Glutamatergic neuron (in vitro differentiated cells): ENCODE results near the gene CELF2. TPM values are rescaled to one million over a fixed set of nuclear protein-coding genes. Genes with fewer than 3 reads are reported as not detected.

Experiments
- DNase-seq: peaks from one replicate; pipeline ENCODE4 v3.0.0; 2022
- H3K27ac Mint-ChIP-seq: one replicate; pipeline ENCODE4 v1.8.0; 2020; ENCODE audit warnings: mild to moderate bottlenecking, mixed read lengths, inconsistent platforms; ENCODE audit not compliant: unreplicated experiment
- H3K27me3 Mint-ChIP-seq: one replicate; pipeline ENCODE4 v1.8.0; 2020; ENCODE audit warnings: mild to moderate bottlenecking, moderate library complexity, mixed read lengths, inconsistent platforms; ENCODE audit not compliant: unreplicated experiment
- H3K36me3 Mint-ChIP-seq: one replicate; pipeline ENCODE4 v1.8.0; 2020; ENCODE audit warnings: mild to moderate bottlenecking, mixed read lengths, inconsistent platforms; ENCODE audit not compliant: unreplicated experiment
- H3K4me1 Mint-ChIP-seq: one replicate; pipeline ENCODE4 v1.8.0; 2020; ENCODE audit warnings: mild to moderate bottlenecking, low read depth, mixed read lengths, inconsistent platforms; ENCODE audit not compliant: unreplicated experiment
- H3K4me3 Mint-ChIP-seq: one replicate; pipeline ENCODE4 v1.8.0; 2020; ENCODE audit warnings: mild to moderate bottlenecking, mixed read lengths, inconsistent platforms; ENCODE audit not compliant: unreplicated experiment
- H3K9me3 Mint-ChIP-seq: one replicate; pipeline ENCODE4 v1.8.0; 2020; ENCODE audit warnings: mild to moderate bottlenecking, moderate library complexity, mixed read lengths, inconsistent platforms; ENCODE audit not compliant: unreplicated experiment
- CTCF ChIP-seq: fragments of 200-600 bp; sonication (generic); IDR thresholded peaks from one replicate; pipeline ENCODE4 v1.5.0; 2021; ENCODE audit not compliant: partially characterized antibody, unreplicated experiment
- total RNA-seq: library from RNA; stranded (reverse); fragmentation: NEBNext Ultra II Directional; extraction: Animal tissue kit (Norgen Biotek cat#: 25700); gene quantifications from one replicate; pipeline ENCODE4 v1.2.1, GENCODE V29; 2021; ENCODE audit not compliant: unreplicated experiment

The CELF2 gene
- total RNA-seq, 1 donor from 2014 or later, result 47.4 TPM

DNA sequence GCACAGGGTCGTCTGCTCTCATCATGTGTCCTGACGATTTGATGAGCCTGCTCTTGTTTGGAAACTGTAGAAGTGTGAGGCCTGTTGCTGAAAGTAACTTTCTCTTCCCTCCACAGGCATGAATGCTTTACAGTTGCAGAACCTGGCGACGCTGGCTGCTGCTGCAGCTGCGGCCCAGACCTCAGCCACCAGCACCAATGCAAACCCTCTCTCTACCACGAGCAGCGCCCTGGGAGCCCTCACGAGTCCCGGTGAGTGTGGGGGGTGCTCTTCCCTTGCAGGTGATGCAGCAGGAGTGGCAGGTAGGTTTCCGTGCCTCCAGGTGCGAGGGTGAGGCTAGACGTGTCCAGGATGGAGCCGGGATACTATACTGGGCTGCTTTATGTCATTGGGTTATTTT, 270.6 kb downstream of the CELF2 start:
- no peaks in the 10 kb centered on the region for H3K36me3 Mint-ChIP-seq
- DNase-seq, result no peak
- H3K9me3 Mint-ChIP-seq, result no peaks in the 10 kb centered on the region
- no peak overlapping the region for H3K4me3 Mint-ChIP-seq
- H3K4me1 Mint-ChIP-seq, result peaks cover 7% of the 10 kb centered on the region
- peaks cover 3% of the 10 kb centered on the region for H3K27me3 Mint-ChIP-seq
- H3K27ac Mint-ChIP-seq, result no peak overlapping the region
- no peak for TF ChIP-seq CTCF

DNA sequence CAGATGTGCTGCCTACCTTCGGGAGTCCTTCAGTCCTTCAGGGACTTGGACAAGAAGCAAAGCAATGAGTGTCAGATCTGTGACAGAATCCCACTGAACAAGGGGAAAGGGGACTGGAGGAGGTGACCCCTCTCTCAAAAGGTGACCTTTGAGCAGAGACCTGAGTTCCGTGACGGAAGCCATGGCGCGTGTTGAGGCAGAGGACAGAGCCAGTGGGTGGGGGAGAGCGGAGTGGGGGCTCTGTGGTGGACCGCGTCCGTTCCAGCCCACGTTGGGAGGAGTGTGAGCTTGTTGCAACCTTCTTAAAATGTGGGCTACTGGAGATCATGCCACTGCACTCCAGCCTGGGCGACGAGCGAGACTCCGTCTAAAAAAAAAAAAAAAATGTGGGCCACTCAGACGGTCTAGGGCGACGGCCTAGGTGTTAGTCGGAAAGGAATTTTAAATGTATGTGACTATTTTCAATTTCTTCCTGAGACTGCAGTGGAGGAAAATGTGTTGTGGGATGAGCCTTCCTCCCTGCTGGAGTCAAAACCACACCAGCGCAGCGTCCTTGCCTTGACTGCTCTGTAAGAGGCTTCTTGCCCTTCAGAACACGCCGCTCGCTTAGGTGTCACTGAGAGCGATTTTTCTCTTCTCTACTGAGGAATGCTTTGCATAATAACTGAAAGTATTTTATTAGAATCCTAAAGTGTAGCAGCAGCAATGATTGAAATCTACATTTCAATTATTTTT, 272.7 kb downstream of the CELF2 start:
- no peak for TF ChIP-seq CTCF
- peaks cover 3% of the 10 kb centered on the region for H3K27me3 Mint-ChIP-seq
- no peaks in the 10 kb centered on the region for H3K36me3 Mint-ChIP-seq
- H3K27ac Mint-ChIP-seq, result no peak overlapping the region
- H3K4me3 Mint-ChIP-seq, result no peak overlapping the region
- DNase-seq, result no peak
- H3K9me3 Mint-ChIP-seq, result no peaks in the 10 kb centered on the region
- peaks cover 7% of the 10 kb centered on the region for H3K4me1 Mint-ChIP-seq

DNA sequence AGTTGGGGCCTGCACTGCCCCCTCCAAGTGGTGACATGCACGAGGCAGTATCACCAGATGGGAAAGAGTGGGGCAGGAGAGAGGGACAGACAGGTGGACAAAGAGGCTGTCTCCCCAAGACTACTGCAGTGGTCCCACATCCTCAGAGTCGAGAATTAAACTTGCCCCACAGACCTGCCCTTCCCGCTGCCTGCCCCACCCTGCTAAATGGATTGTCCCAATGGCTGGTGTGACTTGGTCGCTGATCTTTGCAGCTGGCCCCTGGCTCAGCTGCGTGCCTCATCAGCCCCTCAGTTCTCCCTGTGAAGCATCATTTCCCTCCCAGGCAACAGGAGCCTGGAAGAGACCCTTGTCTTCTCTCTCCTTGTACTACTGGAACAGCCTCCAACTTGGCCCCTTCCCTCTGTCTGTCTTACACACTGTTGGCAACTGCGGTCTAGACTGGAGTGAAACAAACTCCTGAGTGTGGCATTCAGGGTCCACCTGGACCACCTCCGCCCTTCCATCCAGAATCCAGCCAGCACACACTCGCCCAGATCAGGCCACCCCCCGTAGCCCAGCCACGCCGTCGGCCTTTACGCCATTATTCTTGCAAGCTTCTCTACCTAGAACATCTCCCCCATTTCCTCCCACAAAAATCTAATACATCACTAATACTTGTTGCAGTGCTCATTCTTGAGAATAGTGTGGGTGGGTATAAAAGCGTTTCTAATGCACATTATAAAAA, 275.1 kb downstream of the CELF2 start:
- DNase-seq, result no peak
- no peak for TF ChIP-seq CTCF
- H3K4me3 Mint-ChIP-seq, result no peak overlapping the region
- no peaks in the 10 kb centered on the region for H3K36me3 Mint-ChIP-seq
- peaks cover 7% of the 10 kb centered on the region for H3K27me3 Mint-ChIP-seq
- no peak overlapping the region for H3K27ac Mint-ChIP-seq
- H3K4me1 Mint-ChIP-seq, result peaks cover 17% of the 10 kb centered on the region
- H3K9me3 Mint-ChIP-seq, result no peaks in the 10 kb centered on the region

GRCh38 chr10:11293332-11293731, 275.7 kb downstream of the CELF2 start:
- DNase-seq, result no peak
- Mint-ChIP-seq H3K4me1 (peaks cover 17% of the 10 kb centered on the region), H3K9me3 (no peaks in the 10 kb centered on the region), H3K27me3 (peaks cover 7% of the 10 kb centered on the region), H3K27ac (no peak overlapping the region), H3K4me3 (no peak overlapping the region), H3K36me3 (no peaks in the 10 kb centered on the region)
- TF ChIP-seq CTCF, result no peak
